ENCODE measurements around the gene ZNF595.
"Not testable (repeated sequence)": the region's sequence is repeated elsewhere in the genome, so short reads cannot be mapped to it uniquely, and the experiment has no call there.

Gene ZNF595

GRCh38 chr4:86559-87324 is 33.6 kb downstream of the ZNF595 start:
- FAIRE-seq = not testable (repeated sequence)

- no peak for FAIRE-seq
These were observed 45.3 kb downstream of the ZNF595 start for GRCh38 chr4:98386-98785.

- no peak for FAIRE-seq
These were observed 46.7 kb downstream of the ZNF595 start for GRCh38 chr4:99863-100262.

- FAIRE-seq = no peak
These were observed 53.9 kb downstream of the ZNF595 start for GRCh38 chr4:107083-107443.

GRCh38 chr4:107444-108429 is 54.6 kb downstream of the ZNF595 start:
- no peak for FAIRE-seq

- FAIRE-seq = no peak
These were observed 59.6 kb downstream of the ZNF595 start for GRCh38 chr4:112771-113170.

GRCh38 chr4:113732-114131 is 60.6 kb downstream of the ZNF595 start:
- no peak for FAIRE-seq

GRCh38 chr4:114149-114548 is 61.0 kb downstream of the ZNF595 start:
- no peak for FAIRE-seq

GRCh38 chr4:116499-116898 is 63.4 kb downstream of the ZNF595 start:
- FAIRE-seq = no peak

GRCh38 chr4:120616-121015 is 67.5 kb downstream of the ZNF595 start:
- FAIRE-seq = no peak

GRCh38 chr4:121408-122084 is 68.4 kb downstream of the ZNF595 start:
- no peak for FAIRE-seq

GRCh38 chr4:123922-124274 is 70.8 kb downstream of the ZNF595 start:
- not testable (repeated sequence) for FAIRE-seq

GRCh38 chr4:124275-125081 is 71.4 kb downstream of the ZNF595 start, which contains the start of gene ZNF718:
TSS of gene ZNF718 (plus strand) at chr4:124501. CDS start at chr4:124671, 170 bp downstream.
- peak; percentile 95 for FAIRE-seq

- FAIRE-seq = no peak
These were observed 72.1 kb downstream of the ZNF595 start for GRCh38 chr4:125091-125771.

- no peak for FAIRE-seq
These were observed 72.7 kb downstream of the ZNF595 start for GRCh38 chr4:125833-126232.

- no peak for FAIRE-seq
These were observed 79.4 kb downstream of the ZNF595 start for GRCh38 chr4:132483-132882.

All from G401.6 (cell line).